MCF 10A (cell line): Measurements from ENCODE around the gene SOWAHA. TPM values are rescaled to one million over a fixed set of nuclear protein-coding genes. Genes with fewer than 3 reads are reported as not detected.

ENCODE experiments used
- BruUV-seq: library from RNA; stranded (reverse); fragments of 400-500 nt; replicated peaks from 2 replicates; lab custom pipeline; 2021; lab: Mats Ljungman, UMichigan
- CTCF ChIA-PET: fragments of 300-600 bp; sonication (Branson Sonifier 250); formaldehyde crosslinking; extraction: SDS; loops from one replicate; lab custom pipeline; 2021; ENCODE audit warnings: antibody characterized with exemption, inconsistent platforms; lab: Yijun Ruan, JAX
- POLR2A ChIA-PET: fragments of 300-600, 350-650 bp; sonication (Branson Sonifier 250); formaldehyde crosslinking; extraction: SDS; loops from one replicate; lab custom pipeline; 2020; ENCODE audit warnings: antibody characterized with exemption, inconsistent platforms; lab: Yijun Ruan, JAX
- DNase-seq: peaks from one replicate; pipeline ENCODE4 v3.0.0-alpha.2; 2018; ENCODE audit not compliant: unreplicated experiment
- H3K27ac Mint-ChIP-seq: one replicate; pipeline ENCODE4 v1.8.0; 2022; ENCODE audit warnings: mild to moderate bottlenecking, low read depth, mixed read lengths; ENCODE audit not compliant: unreplicated experiment
- H3K27me3 Mint-ChIP-seq: one replicate; pipeline ENCODE4 v1.8.0; 2022; ENCODE audit warnings: mixed read lengths; ENCODE audit not compliant: insufficient read depth, unreplicated experiment
- H3K36me3 Mint-ChIP-seq: one replicate; pipeline ENCODE4 v1.8.0; 2022; ENCODE audit warnings: mild to moderate bottlenecking, moderate library complexity, mixed read lengths; ENCODE audit not compliant: insufficient read depth, unreplicated experiment
- H3K4me1 Mint-ChIP-seq: one replicate; pipeline ENCODE4 v1.8.0; 2022; ENCODE audit warnings: mixed read lengths; ENCODE audit not compliant: insufficient read depth, unreplicated experiment
- H3K4me3 Mint-ChIP-seq: one replicate; pipeline ENCODE4 v1.8.0; 2022; ENCODE audit warnings: mild to moderate bottlenecking, moderate library complexity, mixed read lengths; ENCODE audit not compliant: unreplicated experiment
- H3K9me3 Mint-ChIP-seq: one replicate; pipeline ENCODE4 v1.8.0; 2022; ENCODE audit warnings: mixed read lengths; ENCODE audit not compliant: unreplicated experiment
- intact Hi-C: fragments of 100-400 bp; cut with micrococcal nuclease; formaldehyde crosslinking; loops from 2 replicates; pipeline ENCODE4 v1.14.1; 2022
- total RNA-seq: library from RNA; stranded (reverse); gene quantifications from 2 replicates; pipeline ENCODE4 v1.2.3, GENCODE V29; 2022
- TF ChIP-seq, protein P1 (sequence below): fragments of 200-600 bp; IDR thresholded peaks from one replicate; pipeline ENCODE4 v1.8.0; 2022; ENCODE audit warnings: antibody characterized with exemption, mild to moderate bottlenecking; ENCODE audit not compliant: unreplicated experiment

The SOWAHA gene
- total RNA-seq, 1 experiment from 2014 or later: not detected

DNA sequence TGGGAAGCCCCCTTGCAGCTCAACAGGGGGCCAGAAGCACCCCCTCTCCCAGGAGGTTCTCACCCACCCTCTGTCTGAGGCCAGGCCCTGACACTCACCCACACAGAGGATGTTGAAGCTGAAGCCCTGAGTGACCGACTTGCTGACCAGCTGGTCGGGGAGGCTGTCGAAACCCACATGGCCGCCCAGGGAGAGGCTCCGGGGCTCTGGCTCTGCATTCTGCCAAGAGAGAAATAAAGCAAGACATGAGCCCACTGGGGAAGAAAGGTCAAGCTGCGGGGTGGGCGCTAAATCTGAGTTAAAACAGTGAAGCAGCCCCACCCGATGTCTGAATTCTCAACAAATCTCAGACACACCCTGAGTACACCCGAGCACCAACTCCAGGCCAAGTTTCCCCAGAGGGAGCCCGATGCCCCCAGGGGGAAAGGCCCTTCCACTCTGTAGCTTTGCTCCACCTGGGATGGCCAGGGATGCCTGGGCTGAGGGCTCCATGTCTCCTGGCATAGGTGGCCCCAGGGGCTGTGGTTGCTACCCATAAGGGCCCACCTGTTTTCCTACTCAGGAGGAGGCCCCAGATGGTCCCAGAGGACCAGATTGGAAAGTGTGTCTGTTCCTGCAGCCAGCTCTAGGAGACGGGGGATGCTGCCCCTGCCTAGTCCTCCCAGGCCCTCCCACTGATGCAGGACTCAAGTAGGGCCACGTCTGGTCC lies 47.6 kb upstream of the SOWAHA start:
- Mint-ChIP-seq H3K36me3 (peaks cover 16% of the 10 kb centered on the region), H3K27ac (no peak overlapping the region), H3K27me3 (no peaks in the 10 kb centered on the region), H3K4me1 (no peaks in the 10 kb centered on the region), H3K9me3 (no peaks in the 10 kb centered on the region), H3K4me3 (no peak overlapping the region)
- no peak for DNase-seq
- TF ChIP-seq, protein P1, sequence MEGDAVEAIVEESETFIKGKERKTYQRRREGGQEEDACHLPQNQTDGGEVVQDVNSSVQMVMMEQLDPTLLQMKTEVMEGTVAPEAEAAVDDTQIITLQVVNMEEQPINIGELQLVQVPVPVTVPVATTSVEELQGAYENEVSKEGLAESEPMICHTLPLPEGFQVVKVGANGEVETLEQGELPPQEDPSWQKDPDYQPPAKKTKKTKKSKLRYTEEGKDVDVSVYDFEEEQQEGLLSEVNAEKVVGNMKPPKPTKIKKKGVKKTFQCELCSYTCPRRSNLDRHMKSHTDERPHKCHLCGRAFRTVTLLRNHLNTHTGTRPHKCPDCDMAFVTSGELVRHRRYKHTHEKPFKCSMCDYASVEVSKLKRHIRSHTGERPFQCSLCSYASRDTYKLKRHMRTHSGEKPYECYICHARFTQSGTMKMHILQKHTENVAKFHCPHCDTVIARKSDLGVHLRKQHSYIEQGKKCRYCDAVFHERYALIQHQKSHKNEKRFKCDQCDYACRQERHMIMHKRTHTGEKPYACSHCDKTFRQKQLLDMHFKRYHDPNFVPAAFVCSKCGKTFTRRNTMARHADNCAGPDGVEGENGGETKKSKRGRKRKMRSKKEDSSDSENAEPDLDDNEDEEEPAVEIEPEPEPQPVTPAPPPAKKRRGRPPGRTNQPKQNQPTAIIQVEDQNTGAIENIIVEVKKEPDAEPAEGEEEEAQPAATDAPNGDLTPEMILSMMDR: no peak
- CTCF ChIA-PET: interaction anchor here (1.2 kb wide), 1 partner anchor 99 kb away, joined by 3 read pairs; no protein-coding TSS in a partner anchor
- POLR2A ChIA-PET: interaction anchor here (0.7 kb wide), 1 partner anchor 16 kb away, joined by 4 read pairs; no protein-coding TSS in a partner anchor
- intact Hi-C loops: no loop called here
- BruUV-seq: no TSS peak

DNA sequence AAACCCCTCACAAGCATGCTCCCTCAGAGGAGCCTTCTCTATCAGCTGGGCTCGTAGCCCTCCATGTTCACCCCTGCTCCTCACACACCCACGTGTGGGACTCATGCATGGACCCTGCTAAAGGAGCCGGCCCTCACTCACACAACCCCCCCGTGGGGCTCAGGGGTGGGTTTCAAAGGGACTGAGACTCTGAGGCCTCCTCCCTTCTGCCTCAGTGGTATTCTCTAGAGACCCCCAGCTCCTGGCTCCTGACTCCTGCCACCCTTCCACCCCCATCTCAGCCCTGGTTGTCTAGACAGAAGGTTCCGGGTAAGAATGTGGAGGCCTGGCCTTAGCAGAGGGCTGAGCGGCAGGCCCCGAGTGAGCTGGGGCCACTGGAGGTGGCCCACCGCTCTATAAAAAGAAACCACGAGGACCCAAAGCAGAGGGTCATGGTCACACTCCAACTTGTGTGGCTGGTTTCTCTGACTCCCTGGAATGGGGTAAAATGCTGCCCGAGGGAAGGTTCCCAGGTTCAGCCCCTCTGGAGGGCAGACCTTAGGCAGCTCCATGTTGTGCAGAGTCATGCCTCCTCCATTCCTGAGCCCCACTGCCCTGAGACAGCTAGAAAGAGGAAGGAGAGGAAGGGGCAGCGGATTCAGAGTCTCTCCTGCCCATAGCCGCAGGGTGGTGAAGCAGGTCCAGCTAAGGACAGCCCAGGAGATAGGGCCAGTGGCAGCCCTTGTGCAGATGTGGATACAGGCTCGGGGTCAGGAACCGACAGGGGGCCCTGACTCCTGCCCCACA lies 46.9 kb upstream of the SOWAHA start:
- no TSS peak for BruUV-seq
- ChIA-PET CTCF (interaction anchor here (0.8 to 1.2 kb wide), 3 partner anchors 10 to 98 kb away, joined by 3 read pairs; no protein-coding TSS in a partner anchor), POLR2A (interaction anchor here (0.6 to 2.0 kb wide), 3 partner anchors 10 to 474 kb away, joined by 3 to 10 read pairs (median 9); partner anchors contain the start of genes KIF3A and SEPTIN8)
- H3K36me3 Mint-ChIP-seq: peaks cover 16% of the 10 kb centered on the region
- H3K4me1 Mint-ChIP-seq: no peaks in the 10 kb centered on the region
- H3K27ac Mint-ChIP-seq: no peak overlapping the region
- no peaks in the 10 kb centered on the region for H3K27me3 Mint-ChIP-seq
- TF ChIP-seq, protein P1: no peak
- intact Hi-C loops: no loop called here
- no peaks in the 10 kb centered on the region for H3K9me3 Mint-ChIP-seq
- H3K4me3 Mint-ChIP-seq: no peak overlapping the region
- no peak for DNase-seq

DNA sequence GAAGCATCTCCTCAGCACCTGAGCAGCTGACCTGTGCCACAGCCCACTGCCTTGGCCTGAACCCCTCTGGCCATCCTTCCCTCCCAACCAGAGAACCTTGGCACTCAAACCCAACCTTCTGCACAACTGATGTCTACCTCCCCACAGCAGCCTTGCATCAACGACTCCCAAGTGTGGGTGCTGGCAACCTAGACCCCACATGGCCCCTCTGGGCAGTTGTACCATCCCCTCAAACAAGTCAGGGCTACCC lies 46.4 kb upstream of the SOWAHA start:
- H3K36me3 Mint-ChIP-seq: peaks cover 16% of the 10 kb centered on the region
- POLR2A ChIA-PET: interaction anchor here (1.1 to 2.0 kb wide), 2 partner anchors 10 to 29 kb away, joined by 9 to 10 read pairs; partner anchors contain the start of genes KIF3A and SEPTIN8
- intact Hi-C loops: no loop called here
- TF ChIP-seq, protein P1: no peak
- H3K27ac Mint-ChIP-seq: no peak overlapping the region
- no peak overlapping the region for H3K4me3 Mint-ChIP-seq
- CTCF ChIA-PET: interaction anchor here (0.8 to 1.0 kb wide), 2 partner anchors 10 to 52 kb away, joined by 3 read pairs; no protein-coding TSS in a partner anchor
- H3K9me3 Mint-ChIP-seq: no peaks in the 10 kb centered on the region
- BruUV-seq: no TSS peak
- H3K27me3 Mint-ChIP-seq: no peaks in the 10 kb centered on the region
- no peaks in the 10 kb centered on the region for H3K4me1 Mint-ChIP-seq
- DNase-seq: no peak

DNA sequence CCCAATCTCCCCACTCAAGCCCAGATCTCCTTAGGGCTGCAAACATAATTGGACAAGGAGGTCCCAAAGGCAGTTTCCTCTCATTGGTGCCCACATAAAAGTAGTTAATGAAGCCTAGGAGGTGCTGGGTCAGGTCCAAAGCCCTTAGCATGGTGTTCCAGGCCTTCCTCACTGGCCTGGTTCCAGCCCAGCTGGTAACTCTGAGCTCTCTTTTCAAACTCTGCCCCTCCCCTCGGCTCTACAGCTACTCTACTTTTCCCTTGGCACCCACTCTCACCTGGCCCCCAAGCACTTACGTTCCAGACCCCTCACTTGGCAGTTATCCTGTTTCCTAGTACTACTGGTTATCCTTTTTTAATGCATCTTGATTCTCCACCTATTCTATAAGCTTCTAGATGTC lies 46.0 kb upstream of the SOWAHA start:
- no peaks in the 10 kb centered on the region for H3K4me1 Mint-ChIP-seq
- peaks cover 16% of the 10 kb centered on the region for H3K36me3 Mint-ChIP-seq
- CTCF ChIA-PET: interaction anchor here (0.7 to 1.0 kb wide), 3 partner anchors 9 to 51 kb away, joined by 3 read pairs; no protein-coding TSS in a partner anchor
- H3K9me3 Mint-ChIP-seq: no peaks in the 10 kb centered on the region
- H3K27ac Mint-ChIP-seq: no peak overlapping the region
- intact Hi-C loops: no loop called here
- TF ChIP-seq, protein P1: no peak
- POLR2A ChIA-PET: interaction anchor here (1.1 to 2.0 kb wide), 2 partner anchors 9 to 29 kb away, joined by 9 to 10 read pairs; partner anchors contain the start of genes KIF3A and SEPTIN8
- BruUV-seq: no TSS peak
- no peaks in the 10 kb centered on the region for H3K27me3 Mint-ChIP-seq
- DNase-seq: no peak
- H3K4me3 Mint-ChIP-seq: no peak overlapping the region
